WTC11 (cell line): ENCODE data around the gene NPB.

Experiments used
- CBFB ChIP-seq: sonication (generic); formaldehyde crosslinking; IDR thresholded peaks from 2 replicates; pipeline ENCODE4 v1.8.1; 2022; ENCODE audit warnings: mild to moderate bottlenecking, low read depth, missing genetic modification reagents
- ZNF263 ChIP-seq: sonication (generic); formaldehyde crosslinking; IDR thresholded peaks from 2 replicates; pipeline ENCODE4 v1.8.1; 2022; ENCODE audit warnings: low read depth, mild to moderate bottlenecking, moderate library complexity, missing genetic modification reagents
- TF ChIP-seq, protein P1 (sequence below): sonication (generic); formaldehyde crosslinking; IDR thresholded peaks from 2 replicates; pipeline ENCODE4 v1.8.1; 2023; ENCODE audit warnings: mild to moderate bottlenecking, moderate library complexity, missing genetic modification reagents
- TF ChIP-seq, protein P2 (sequence below): fragments of 200-600 bp; IDR thresholded peaks from 2 replicates; pipeline ENCODE4 v1.8.0; 2022; ENCODE audit warnings: antibody characterized with exemption
- TF ChIP-seq, protein P3 (sequence below): sonication (generic); formaldehyde crosslinking; IDR thresholded peaks from 2 replicates; pipeline ENCODE4 v1.8.1; 2022; ENCODE audit warnings: low read depth, missing genetic modification reagents, borderline replicate concordance

DNA sequence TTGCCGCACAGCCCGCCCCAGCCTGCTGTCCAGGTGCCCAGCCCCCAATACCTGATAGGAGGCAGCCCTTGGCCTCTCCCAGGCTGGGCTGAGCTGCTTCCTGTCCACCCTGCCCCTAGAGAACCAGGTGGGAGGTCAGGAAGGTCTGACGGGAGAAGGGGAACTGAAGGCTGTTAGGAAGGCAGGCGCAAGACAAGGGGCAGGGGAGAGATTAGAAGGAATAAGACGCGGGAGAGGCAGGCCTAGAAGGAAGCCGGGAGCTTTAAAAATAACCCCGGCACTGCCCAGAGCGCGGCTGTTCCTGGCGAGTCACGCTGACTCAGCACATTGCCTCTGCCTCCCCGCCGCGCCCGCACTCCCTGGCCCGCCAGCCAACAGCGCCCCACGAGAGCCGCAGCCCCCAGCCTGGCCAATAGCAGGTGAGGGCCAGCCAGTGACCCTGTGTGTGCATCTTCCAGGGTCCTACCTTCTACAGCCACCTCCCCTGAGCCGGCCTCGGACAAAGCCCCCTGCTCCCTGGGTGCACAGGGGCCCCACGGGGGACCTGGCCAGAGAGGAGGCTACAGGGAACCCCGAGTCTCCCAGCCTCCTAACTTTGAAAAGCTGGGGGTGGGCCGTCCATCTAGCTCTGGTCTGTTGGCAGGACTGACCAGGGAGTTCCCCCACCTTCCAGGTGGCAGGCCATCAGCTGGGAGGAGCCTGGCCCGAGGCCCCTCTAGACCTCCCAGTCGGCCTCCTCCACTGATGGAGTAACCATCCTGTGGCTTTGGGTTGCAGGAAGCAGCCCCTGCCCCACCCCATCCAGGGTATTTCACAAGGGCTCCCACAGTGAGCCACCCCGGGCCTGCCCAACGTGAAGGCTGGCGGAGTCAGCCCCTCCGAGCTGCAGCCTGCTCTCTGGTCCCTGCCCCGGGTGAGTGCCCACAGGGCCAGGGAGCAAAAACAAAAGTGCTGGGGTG lies 21.5 kb downstream of the NPB start:
- TF ChIP-seq, protein P1, sequence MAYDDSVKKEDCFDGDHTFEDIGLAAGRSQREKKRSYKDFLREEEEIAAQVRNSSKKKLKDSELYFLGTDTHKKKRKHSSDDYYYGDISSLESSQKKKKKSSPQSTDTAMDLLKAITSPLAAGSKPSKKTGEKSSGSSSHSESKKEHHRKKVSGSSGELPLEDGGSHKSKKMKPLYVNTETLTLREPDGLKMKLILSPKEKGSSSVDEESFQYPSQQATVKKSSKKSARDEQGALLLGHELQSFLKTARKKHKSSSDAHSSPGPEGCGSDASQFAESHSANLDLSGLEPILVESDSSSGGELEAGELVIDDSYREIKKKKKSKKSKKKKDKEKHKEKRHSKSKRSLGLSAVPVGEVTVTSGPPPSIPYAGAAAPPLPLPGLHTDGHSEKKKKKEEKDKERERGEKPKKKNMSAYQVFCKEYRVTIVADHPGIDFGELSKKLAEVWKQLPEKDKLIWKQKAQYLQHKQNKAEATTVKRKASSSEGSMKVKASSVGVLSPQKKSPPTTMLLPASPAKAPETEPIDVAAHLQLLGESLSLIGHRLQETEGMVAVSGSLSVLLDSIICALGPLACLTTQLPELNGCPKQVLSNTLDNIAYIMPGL (CRISPR knock-in tag), result no peak; the same call in 1 of the 2 replicates
- TF ChIP-seq, protein P2, sequence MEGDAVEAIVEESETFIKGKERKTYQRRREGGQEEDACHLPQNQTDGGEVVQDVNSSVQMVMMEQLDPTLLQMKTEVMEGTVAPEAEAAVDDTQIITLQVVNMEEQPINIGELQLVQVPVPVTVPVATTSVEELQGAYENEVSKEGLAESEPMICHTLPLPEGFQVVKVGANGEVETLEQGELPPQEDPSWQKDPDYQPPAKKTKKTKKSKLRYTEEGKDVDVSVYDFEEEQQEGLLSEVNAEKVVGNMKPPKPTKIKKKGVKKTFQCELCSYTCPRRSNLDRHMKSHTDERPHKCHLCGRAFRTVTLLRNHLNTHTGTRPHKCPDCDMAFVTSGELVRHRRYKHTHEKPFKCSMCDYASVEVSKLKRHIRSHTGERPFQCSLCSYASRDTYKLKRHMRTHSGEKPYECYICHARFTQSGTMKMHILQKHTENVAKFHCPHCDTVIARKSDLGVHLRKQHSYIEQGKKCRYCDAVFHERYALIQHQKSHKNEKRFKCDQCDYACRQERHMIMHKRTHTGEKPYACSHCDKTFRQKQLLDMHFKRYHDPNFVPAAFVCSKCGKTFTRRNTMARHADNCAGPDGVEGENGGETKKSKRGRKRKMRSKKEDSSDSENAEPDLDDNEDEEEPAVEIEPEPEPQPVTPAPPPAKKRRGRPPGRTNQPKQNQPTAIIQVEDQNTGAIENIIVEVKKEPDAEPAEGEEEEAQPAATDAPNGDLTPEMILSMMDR, result no peak
- TF ChIP-seq CBFB (CRISPR knock-in tag) (no peak), ZNF263 (CRISPR knock-in tag) (no peak)
- TF ChIP-seq, protein P3, sequence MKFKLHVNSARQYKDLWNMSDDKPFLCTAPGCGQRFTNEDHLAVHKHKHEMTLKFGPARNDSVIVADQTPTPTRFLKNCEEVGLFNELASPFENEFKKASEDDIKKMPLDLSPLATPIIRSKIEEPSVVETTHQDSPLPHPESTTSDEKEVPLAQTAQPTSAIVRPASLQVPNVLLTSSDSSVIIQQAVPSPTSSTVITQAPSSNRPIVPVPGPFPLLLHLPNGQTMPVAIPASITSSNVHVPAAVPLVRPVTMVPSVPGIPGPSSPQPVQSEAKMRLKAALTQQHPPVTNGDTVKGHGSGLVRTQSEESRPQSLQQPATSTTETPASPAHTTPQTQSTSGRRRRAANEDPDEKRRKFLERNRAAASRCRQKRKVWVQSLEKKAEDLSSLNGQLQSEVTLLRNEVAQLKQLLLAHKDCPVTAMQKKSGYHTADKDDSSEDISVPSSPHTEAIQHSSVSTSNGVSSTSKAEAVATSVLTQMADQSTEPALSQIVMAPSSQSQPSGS (CRISPR knock-in tag), result no peak
